HepG2 (cell line): ENCODE data around the gene SLC25A38. TPM values are rescaled to one million over a fixed set of nuclear protein-coding genes. Genes with fewer than 3 reads are reported as not detected.

Source experiments
- BATF2 ChIP-seq: sonication (generic); formaldehyde crosslinking; IDR thresholded peaks from 2 replicates; pipeline ENCODE4 v1.8.0; 2022; ENCODE audit warnings: mild to moderate bottlenecking, missing genetic modification reagents, moderate library complexity
- CBX1 ChIP-seq: IDR thresholded peaks from one replicate; pipeline ENCODE4 v1.6.1; 2016; ENCODE audit warnings: antibody characterized with exemption, low read depth
- CEBPB ChIP-seq: IDR thresholded peaks from 2 replicates; pipeline ENCODE4 v1.6.1; 2011; ENCODE audit warnings: low read depth, low read length, improper control_type of control experiment, borderline replicate concordance
- HMG20A ChIP-seq: IDR thresholded peaks from 2 replicates; pipeline ENCODE4 v1.6.1; 2016; ENCODE audit warnings: borderline replicate concordance
- JUN ChIP-seq: sonication (generic); formaldehyde crosslinking; IDR thresholded peaks from 2 replicates; pipeline ENCODE4 v1.4.0; 2020; ENCODE audit warnings: mild to moderate bottlenecking, missing genetic modification reagents
- KDM2A ChIP-seq: sonication (generic); formaldehyde crosslinking; IDR thresholded peaks from 2 replicates; pipeline ENCODE4 v1.4.0; 2020; ENCODE audit warnings: low read depth, missing genetic modification reagents, borderline replicate concordance
- MTF1 ChIP-seq: sonication (generic); formaldehyde crosslinking; IDR thresholded peaks from 2 replicates; pipeline ENCODE4 v1.5.0; 2020; ENCODE audit warnings: missing genetic modification reagents
- MYPOP ChIP-seq: sonication (generic); formaldehyde crosslinking; IDR thresholded peaks from 2 replicates; pipeline ENCODE4 v1.8.1; 2023; ENCODE audit warnings: mild to moderate bottlenecking, moderate library complexity, missing genetic modification reagents
- NFIC ChIP-seq: IDR thresholded peaks from 2 replicates; pipeline ENCODE4 v1.6.1; 2012; ENCODE audit warnings: mild to moderate bottlenecking, low read length, inconsistent platforms
- NR2C2 ChIP-seq: sonication (generic); formaldehyde crosslinking; IDR thresholded peaks from 2 replicates; pipeline ENCODE4 v1.4.0; 2020; ENCODE audit warnings: missing genetic modification reagents, mild to moderate bottlenecking, moderate library complexity, borderline replicate concordance
- PAWR ChIP-seq: sonication (generic); formaldehyde crosslinking; IDR thresholded peaks from 2 replicates; pipeline ENCODE4 v1.4.0; 2020; ENCODE audit warnings: missing genetic modification reagents, mild to moderate bottlenecking, borderline replicate concordance
- POLR2G ChIP-seq: fragments of 200-400 bp; formaldehyde crosslinking; IDR thresholded peaks from 2 replicates; pipeline ENCODE4 v1.6.1; 2018; ENCODE audit warnings: mild to moderate bottlenecking, low read depth, low read length, moderate library complexity
- RBFOX2 ChIP-seq: fragments of 200-400 bp; formaldehyde crosslinking; IDR thresholded peaks from 2 replicates; pipeline ENCODE4 v1.6.1; 2017; ENCODE audit warnings: low read depth, mild to moderate bottlenecking, low read length
- RNF2 ChIP-seq: fragments of 450-650 bp; conservative IDR thresholded peaks from 2 replicates; pipeline ENCODE4 v1.6.1; 2016; ENCODE audit warnings: low read depth
- SKIL ChIP-seq: sonication (generic); formaldehyde crosslinking; IDR thresholded peaks from 2 replicates; pipeline ENCODE4 v1.8.0; 2022; ENCODE audit warnings: missing genetic modification reagents, mild to moderate bottlenecking, moderate library complexity, borderline replicate concordance
- SMARCC2 ChIP-seq: fragments of 450-650 bp; IDR thresholded peaks from 2 replicates; pipeline ENCODE4 v1.6.1; 2017; ENCODE audit warnings: antibody characterized with exemption, mild to moderate bottlenecking
- TARDBP ChIP-seq: sonication (generic); formaldehyde crosslinking; IDR thresholded peaks from 2 replicates; pipeline ENCODE4 v1.8.0; 2022; ENCODE audit warnings: mild to moderate bottlenecking, missing genetic modification reagents
- TBX3 ChIP-seq: fragments of 450-650 bp; IDR thresholded peaks from 2 replicates; pipeline ENCODE4 v1.6.1; 2017; ENCODE audit warnings: antibody characterized with exemption, mild to moderate bottlenecking, inconsistent platforms, borderline replicate concordance
- TGIF2 ChIP-seq: IDR thresholded peaks from 2 replicates; pipeline ENCODE4 v1.6.1; 2016; ENCODE audit warnings: control low read depth, missing compliant biosample characterization
- TMF1 ChIP-seq: sonication (generic); formaldehyde crosslinking; IDR thresholded peaks from 2 replicates; pipeline ENCODE4 v1.8.1; 2022; ENCODE audit warnings: low read depth, missing genetic modification reagents
- ZBTB25 ChIP-seq: IDR thresholded peaks from 2 replicates; pipeline ENCODE4 v1.6.1; 2018; ENCODE audit warnings: missing genetic modification reagents
- ZGPAT ChIP-seq: IDR thresholded peaks from 2 replicates; pipeline ENCODE4 v1.6.1; 2016; ENCODE audit warnings: mild to moderate bottlenecking
- ZNF24 ChIP-seq: fragments of 450-650 bp; IDR thresholded peaks from 2 replicates; pipeline ENCODE4 v1.6.1; 2017; ENCODE audit warnings: antibody characterized with exemption, mild to moderate bottlenecking
- ZNF274 ChIP-seq: sonication (generic); formaldehyde crosslinking; IDR thresholded peaks from 2 replicates; pipeline ENCODE4 v1.5.1; 2020; ENCODE audit warnings: mild to moderate bottlenecking, missing genetic modification reagents
- ZNF577 ChIP-seq: sonication (generic); formaldehyde crosslinking; IDR thresholded peaks from 2 replicates; pipeline ENCODE4 v1.4.0; 2020; ENCODE audit warnings: mild to moderate bottlenecking, low read depth, missing genetic modification reagents, borderline replicate concordance
- ZNF709 ChIP-seq: sonication (generic); formaldehyde crosslinking; IDR thresholded peaks from 2 replicates; pipeline ENCODE4 v1.5.0; 2020; ENCODE audit warnings: mild to moderate bottlenecking, missing genetic modification reagents
- ZSCAN25 ChIP-seq: sonication (generic); formaldehyde crosslinking; IDR thresholded peaks from 2 replicates; pipeline ENCODE4 v1.8.0; 2022; ENCODE audit warnings: mild to moderate bottlenecking, missing genetic modification reagents
- polyA plus RNA-seq, 8 experiments: library from polyadenylated mRNA; depleted of rRNA in 3 of 8; stranded (reverse) in 7 of 8; unstranded in 1 of 8; fragments of >200 nt; fragmentation: Illumina TruSeq in 4 of 8; extraction: Trizol in 4 of 8; gene quantifications; 2 replicates each; pipeline versions ENCODE4 v1.2.1 to v1.2.3, GENCODE V29; 2011 to 2016; ENCODE audit warnings: low read depth in 4 of 8, missing spikeins in 1 of 8, mixed read lengths in 1 of 8; ENCODE audit not compliant: insufficient read depth in 1 of 8
- total RNA-seq, 5 experiments: library from RNA; depleted of rRNA; stranded (reverse); fragments of >200 nt; fragmentation: Illumina TruSeq; extraction: Trizol; gene quantifications; 2 replicates each; pipeline ENCODE4 v1.2.3, GENCODE V29; 2016; ENCODE audit warnings: low read depth in 1 of 5

SLC25A38 gene
- total and polyA plus RNA-seq, 2 of the 13 experiments (the other 11 are each of a cell fraction or from before 2014, with no cell fraction given) = 32.5 to 35.4 TPM

- no peak for TF ChIP-seq TARDBP (CRISPR knock-in tag)
- no peak for TF ChIP-seq TBX3
- no peak for TF ChIP-seq SMARCC2
- no peak for TF ChIP-seq ZNF709
- no peak for TF ChIP-seq ZNF24
- no peak for TF ChIP-seq BATF2 (CRISPR knock-in tag)
- no peak for TF ChIP-seq ZGPAT
- TF ChIP-seq RBFOX2 = peak; percentile 43; the same call in 1 of the 2 replicates
- no peak for TF ChIP-seq SKIL (CRISPR knock-in tag)
- TF ChIP-seq MYPOP = no peak
- TF ChIP-seq ZSCAN25 = no peak
- no peak for TF ChIP-seq TMF1 (CRISPR knock-in tag)
- TF ChIP-seq POLR2G = peak; percentile 61
- no peak for TF ChIP-seq ZBTB25
- TF ChIP-seq JUN (CRISPR knock-in tag) = no peak
- TF ChIP-seq TGIF2 = no peak
- no peak for TF ChIP-seq RNF2
- no peak for TF ChIP-seq MTF1 (CRISPR knock-in tag)
- no peak for TF ChIP-seq CEBPB
- no peak for TF ChIP-seq PAWR (CRISPR knock-in tag)
- no peak for TF ChIP-seq HMG20A (CRISPR knock-in tag)
- TF ChIP-seq ZNF274 = no peak
- TF ChIP-seq ZNF577 (CRISPR knock-in tag) = no peak
- 0 out of 2 replicates have a peak, but pooled peaks have one; percentile 17 for TF ChIP-seq NFIC
- TF ChIP-seq KDM2A (CRISPR knock-in tag) = peak; percentile 64; the same call in 1 of the 2 replicates
- no peak for TF ChIP-seq NR2C2 (CRISPR knock-in tag)
- no peak for TF ChIP-seq CBX1
Observed at GRCh38 chr3:39414421-39414907, 31.3 kb downstream of the SLC25A38 start (continued).
